PFSK-1 (cell line): ENCODE results near the gene OR2G2.

Source experiments
- POLR2AphosphoS5 ChIP-seq: IDR thresholded peaks from 2 replicates; pipeline ENCODE4 v1.6.1; 2012; ENCODE audit warnings: low read depth, mild to moderate bottlenecking, control low read depth, low read length, moderate library complexity
- TF ChIP-seq, protein P1 (sequence below), 2 experiments: IDR thresholded peaks; 2 replicates each; pipeline versions ENCODE4 v1.6.1 to v1.8.0; 2011 to 2012; ENCODE audit warnings: low read depth in 2 of 2, low read length in 2 of 2, control low read depth in 1 of 2, inconsistent platforms in 1 of 2, mild to moderate bottlenecking in 1 of 2, moderate library complexity in 1 of 2; ENCODE audit not compliant: insufficient read depth in 1 of 2

DNA sequence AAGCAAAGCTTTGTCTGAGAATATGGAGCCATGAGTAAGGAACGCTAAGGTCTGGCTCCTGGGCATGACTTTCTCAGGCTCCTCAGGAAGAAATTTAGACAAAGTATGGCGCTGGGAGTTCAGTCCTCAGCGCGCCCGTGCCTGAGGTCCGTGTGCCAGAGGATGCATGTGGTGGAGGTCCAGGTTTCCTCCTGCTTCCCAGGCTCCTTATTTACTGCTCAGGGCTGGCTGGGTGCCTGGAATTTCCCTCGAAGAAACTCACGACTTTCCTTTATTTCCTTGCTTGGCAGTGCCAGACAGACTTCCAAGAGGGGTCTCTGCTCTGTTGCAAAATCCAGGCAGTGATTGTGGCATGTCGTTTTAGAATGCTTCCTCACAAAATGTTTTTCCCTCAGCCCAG lies 26.0 kb upstream of the OR2G2 start:
- no peak for TF ChIP-seq POLR2AphosphoS5
- TF ChIP-seq, protein P1, sequence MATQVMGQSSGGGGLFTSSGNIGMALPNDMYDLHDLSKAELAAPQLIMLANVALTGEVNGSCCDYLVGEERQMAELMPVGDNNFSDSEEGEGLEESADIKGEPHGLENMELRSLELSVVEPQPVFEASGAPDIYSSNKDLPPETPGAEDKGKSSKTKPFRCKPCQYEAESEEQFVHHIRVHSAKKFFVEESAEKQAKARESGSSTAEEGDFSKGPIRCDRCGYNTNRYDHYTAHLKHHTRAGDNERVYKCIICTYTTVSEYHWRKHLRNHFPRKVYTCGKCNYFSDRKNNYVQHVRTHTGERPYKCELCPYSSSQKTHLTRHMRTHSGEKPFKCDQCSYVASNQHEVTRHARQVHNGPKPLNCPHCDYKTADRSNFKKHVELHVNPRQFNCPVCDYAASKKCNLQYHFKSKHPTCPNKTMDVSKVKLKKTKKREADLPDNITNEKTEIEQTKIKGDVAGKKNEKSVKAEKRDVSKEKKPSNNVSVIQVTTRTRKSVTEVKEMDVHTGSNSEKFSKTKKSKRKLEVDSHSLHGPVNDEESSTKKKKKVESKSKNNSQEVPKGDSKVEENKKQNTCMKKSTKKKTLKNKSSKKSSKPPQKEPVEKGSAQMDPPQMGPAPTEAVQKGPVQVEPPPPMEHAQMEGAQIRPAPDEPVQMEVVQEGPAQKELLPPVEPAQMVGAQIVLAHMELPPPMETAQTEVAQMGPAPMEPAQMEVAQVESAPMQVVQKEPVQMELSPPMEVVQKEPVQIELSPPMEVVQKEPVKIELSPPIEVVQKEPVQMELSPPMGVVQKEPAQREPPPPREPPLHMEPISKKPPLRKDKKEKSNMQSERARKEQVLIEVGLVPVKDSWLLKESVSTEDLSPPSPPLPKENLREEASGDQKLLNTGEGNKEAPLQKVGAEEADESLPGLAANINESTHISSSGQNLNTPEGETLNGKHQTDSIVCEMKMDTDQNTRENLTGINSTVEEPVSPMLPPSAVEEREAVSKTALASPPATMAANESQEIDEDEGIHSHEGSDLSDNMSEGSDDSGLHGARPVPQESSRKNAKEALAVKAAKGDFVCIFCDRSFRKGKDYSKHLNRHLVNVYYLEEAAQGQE (IDR thresholded peaks at IDR 0.05; ENCODE audit: insufficient read depth in 1 of 2, low read depth in 2 of 2, low read length in 2 of 2): no peak
